SK-N-SH treated with all-trans-retinoic acid at 6 μM for 48 hours (cell line): ENCODE results near the gene TAF4B.

ENCODE experiments used
- ATAC-seq: fragments of 200-7000 bp; cut with Tn5 transposase; 3 replicates; pipeline ENCODE4 v1.9.1; 2020; ENCODE audit warnings: mild to moderate bottlenecking, moderate library complexity
- BACH2 ChIP-seq: fragments of 250-450 bp; sonication (Bioruptor Pico); IDR thresholded peaks from 2 replicates; pipeline ENCODE4 v1.9.0; 2021; ENCODE audit warnings: mild to moderate bottlenecking, borderline replicate concordance
- CREB5 ChIP-seq: fragments of 250-450 bp; sonication (Bioruptor Pico); IDR thresholded peaks from 2 replicates; pipeline ENCODE4 v1.5.1; 2020; ENCODE audit warnings: low read depth, mild to moderate bottlenecking, moderate library complexity
- CSDC2 ChIP-seq: fragments of 250-450 bp; sonication (Bioruptor Pico); IDR thresholded peaks from 2 replicates; pipeline ENCODE4 v1.5.0; 2020; ENCODE audit warnings: mild to moderate bottlenecking, moderate library complexity
- ESRRG ChIP-seq: fragments of 250-450 bp; sonication (Bioruptor Pico); IDR thresholded peaks from 2 replicates; pipeline ENCODE4 v1.6.1; 2021; ENCODE audit warnings: mild to moderate bottlenecking
- GLIS3 ChIP-seq: fragments of 250-450 bp; sonication (Bioruptor Pico); IDR thresholded peaks from 2 replicates; pipeline ENCODE4 v1.5.0; 2020; ENCODE audit warnings: mild to moderate bottlenecking, moderate library complexity
- ISL1 ChIP-seq: fragments of 250-450 bp; sonication (Bioruptor Pico); IDR thresholded peaks from 2 replicates; pipeline ENCODE4 v2.1.2; 2022; ENCODE audit warnings: mild to moderate bottlenecking, moderate library complexity
- OSR1 ChIP-seq: fragments of 250-450 bp; sonication (Bioruptor Pico); IDR thresholded peaks from 2 replicates; pipeline ENCODE4 v1.8.0; 2022; ENCODE audit warnings: moderate library complexity, mild to moderate bottlenecking, inconsistent platforms
- PATZ1 ChIP-seq: fragments of 250-450 bp; sonication (Bioruptor Pico); IDR thresholded peaks from 2 replicates; pipeline ENCODE4 v1.8.0; 2020; ENCODE audit warnings: mild to moderate bottlenecking, moderate library complexity, borderline replicate concordance
- POU6F1 ChIP-seq: fragments of 250-450 bp; sonication (Bioruptor Pico); IDR thresholded peaks from 2 replicates; pipeline ENCODE4 v1.8.0; 2021; ENCODE audit warnings: low read depth, mild to moderate bottlenecking, moderate library complexity, borderline replicate concordance
- PPARA ChIP-seq: fragments of 250-450 bp; sonication (Bioruptor Pico); IDR thresholded peaks from 2 replicates; pipeline ENCODE4 v1.5.0; 2020; ENCODE audit warnings: mild to moderate bottlenecking, borderline replicate concordance
- SNAI2 ChIP-seq: fragments of 250-450 bp; sonication (Bioruptor Pico); IDR thresholded peaks from 2 replicates; pipeline ENCODE4 v1.5.0; 2020; ENCODE audit warnings: mild to moderate bottlenecking, moderate library complexity
- TCF4 ChIP-seq: fragments of 250-450 bp; sonication (Bioruptor Pico); IDR thresholded peaks from 2 replicates; pipeline ENCODE4 v1.8.0; 2021; ENCODE audit warnings: mild to moderate bottlenecking, moderate library complexity, borderline replicate concordance
- TSHZ2 ChIP-seq: fragments of 250-450 bp; sonication (Bioruptor Pico); IDR thresholded peaks from 2 replicates; pipeline ENCODE4 v1.5.0; 2020; ENCODE audit warnings: mild to moderate bottlenecking, moderate library complexity
- ZC3H10 ChIP-seq: fragments of 250-450 bp; sonication (Bioruptor Pico); IDR thresholded peaks from 2 replicates; pipeline ENCODE4 v1.5.1; 2021; ENCODE audit warnings: mild to moderate bottlenecking, moderate library complexity
- ZFP3 ChIP-seq: fragments of 250-450 bp; sonication (Bioruptor Pico); IDR thresholded peaks from 2 replicates; pipeline ENCODE4 v1.5.0; 2020; ENCODE audit warnings: mild to moderate bottlenecking, moderate library complexity
- ZNF565 ChIP-seq: fragments of 450-650 bp; formaldehyde crosslinking; conservative IDR thresholded peaks from 2 replicates; pipeline ENCODE4 v1.5.0; 2020; ENCODE audit warnings: low read depth, mild to moderate bottlenecking, moderate library complexity
- ZNF8 ChIP-seq: fragments of 450-650 bp; formaldehyde crosslinking; IDR thresholded peaks from 2 replicates; pipeline ENCODE4 v1.5.0; 2020; ENCODE audit warnings: mild to moderate bottlenecking, moderate library complexity

Gene TAF4B

GRCh38 chr18:26185267-26185666 is 41.0 kb upstream of the TAF4B start:
- no peak for ATAC-seq
- TF ChIP-seq CREB5 (CRISPR knock-in tag) = no peak
- no peak for TF ChIP-seq ZNF8 (CRISPR knock-in tag)
- no peak for TF ChIP-seq ZFP3 (CRISPR knock-in tag)
- TF ChIP-seq BACH2 = no peak
- no peak for TF ChIP-seq GLIS3 (CRISPR knock-in tag)
- TF ChIP-seq TCF4 (CRISPR knock-in tag) = no peak

- TF ChIP-seq CSDC2 (no peak), ESRRG (CRISPR knock-in tag) (no peak), TCF4 (CRISPR knock-in tag) (no peak), OSR1 (CRISPR knock-in tag) (no peak), ZFP3 (CRISPR knock-in tag) (no peak), PPARA (no peak), CREB5 (CRISPR knock-in tag) (no peak), ISL1 (CRISPR knock-in tag) (no peak), BACH2 (no peak), PATZ1 (no peak), SNAI2 (CRISPR knock-in tag) (no peak), ZC3H10 (no peak), TSHZ2 (no peak), POU6F1 (CRISPR knock-in tag) (no peak)
- TF ChIP-seq, all 23 proteins: peak for 0
- no peak for ATAC-seq
These were observed 35.7 kb upstream of the TAF4B start for GRCh38 chr18:26190506-26190905.

- TF ChIP-seq TSHZ2 = no peak
- no peak for TF ChIP-seq PATZ1
- no peak for TF ChIP-seq CREB5 (CRISPR knock-in tag)
- TF ChIP-seq ZNF565 (CRISPR knock-in tag) = no peak
- TF ChIP-seq ZFP3 (CRISPR knock-in tag) = no peak
These were observed 34.0 kb upstream of the TAF4B start for GRCh38 chr18:26192233-26192632.

More at GRCh38 chr18:26192233-26192632, 34.0 kb upstream of the TAF4B start:
- no peak for ATAC-seq
